KMS-11 (cell line): ENCODE results near the gene SLC25A38.
A peak's percentile ranks its signal among the peaks of the same experiment; 100 is the strongest.

ENCODE experiments used
- H2AFZ ChIP-seq: fragments of 200-600 bp; sonication (generic); 2 replicates; pipeline ENCODE4 v1.6.1; 2016; ENCODE audit warnings: antibody characterized with exemption, mixed run types, low read depth
- H3K27ac ChIP-seq: fragments of 200-600 bp; sonication (generic); 2 replicates; pipeline ENCODE4 v1.6.1; 2016; ENCODE audit warnings: mild to moderate bottlenecking, mixed run types
- H3K27me3 ChIP-seq: fragments of 200-600 bp; sonication (generic); 2 replicates; pipeline ENCODE4 v1.6.1; 2017; ENCODE audit warnings: mild to moderate bottlenecking, low read depth, mixed run types, moderate library complexity; ENCODE audit not compliant: insufficient read depth
- H3K36me3 ChIP-seq: fragments of 200-600 bp; sonication (generic); 2 replicates; pipeline ENCODE4 v1.6.1; 2017; ENCODE audit warnings: mild to moderate bottlenecking, mixed run types; ENCODE audit not compliant: insufficient read depth
- H3K4me1 ChIP-seq: fragments of 200-600 bp; sonication (generic); 2 replicates; pipeline ENCODE4 v1.6.1; 2016; ENCODE audit warnings: mild to moderate bottlenecking, low read depth, mixed run types; ENCODE audit not compliant: poor library complexity, severe bottlenecking
- H3K4me2 ChIP-seq: fragments of 200-600 bp; sonication (generic); 2 replicates; pipeline ENCODE4 v1.7.0; 2016; ENCODE audit warnings: mild to moderate bottlenecking, mixed run types
- H3K4me3 ChIP-seq: fragments of 200-600 bp; sonication (generic); IDR thresholded peaks from 2 replicates; pipeline ENCODE4 v1.6.1; 2017; ENCODE audit warnings: low read depth, low read length, mixed read lengths; ENCODE audit not compliant: insufficient read depth
- H3K79me2 ChIP-seq: fragments of 200-600 bp; sonication (generic); 2 replicates; pipeline ENCODE4 v1.6.1; 2016; ENCODE audit warnings: low read depth, mixed run types; ENCODE audit not compliant: insufficient read depth
- H3K9ac ChIP-seq: fragments of 200-600 bp; sonication (generic); 2 replicates; pipeline ENCODE4 v1.6.1; 2016; ENCODE audit warnings: mild to moderate bottlenecking, mixed run types
- H4K20me1 ChIP-seq: fragments of 200-600 bp; sonication (generic); 2 replicates; pipeline ENCODE4 v1.6.1; 2016; ENCODE audit warnings: mild to moderate bottlenecking, mixed run types; ENCODE audit not compliant: insufficient read depth
- TF ChIP-seq, protein P1 (sequence below): fragments of 200-600 bp; sonication (generic); conservative IDR thresholded peaks from 2 replicates; pipeline ENCODE4 v1.6.1; 2017; ENCODE audit warnings: low read depth, mild to moderate bottlenecking, antibody characterized with exemption, low read length, moderate library complexity, mixed read lengths

Gene SLC25A38

DNA sequence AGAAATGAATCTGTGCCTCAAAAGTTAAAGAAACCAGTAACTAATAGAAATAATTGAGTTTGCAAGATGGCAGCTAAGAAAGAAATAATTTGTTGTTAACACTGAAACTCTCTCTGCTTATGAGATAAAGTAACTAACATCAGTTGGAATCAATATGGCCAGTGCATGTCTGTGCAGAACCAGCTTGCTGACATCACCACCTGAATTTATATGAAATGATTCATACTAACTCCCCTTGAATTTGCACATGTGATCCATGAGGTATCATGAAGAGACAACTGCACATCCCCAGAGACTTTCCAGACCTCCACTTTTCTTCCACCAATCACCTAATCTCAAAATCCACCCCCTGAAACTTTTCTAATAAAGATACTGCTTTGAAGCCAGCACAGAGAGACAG lies 10.3 kb upstream of the SLC25A38 start:
- no peak overlapping the region for H3K4me2 ChIP-seq
- no peaks in the 10 kb centered on the region for H4K20me1 ChIP-seq
- H3K27me3 ChIP-seq: no peaks in the 10 kb centered on the region
- H3K4me3 ChIP-seq: no peak overlapping the region
- no peak overlapping the region for H2AFZ ChIP-seq
- no peaks in the 10 kb centered on the region for H3K36me3 ChIP-seq
- no peaks in the 10 kb centered on the region for H3K79me2 ChIP-seq
- TF ChIP-seq, protein P1, sequence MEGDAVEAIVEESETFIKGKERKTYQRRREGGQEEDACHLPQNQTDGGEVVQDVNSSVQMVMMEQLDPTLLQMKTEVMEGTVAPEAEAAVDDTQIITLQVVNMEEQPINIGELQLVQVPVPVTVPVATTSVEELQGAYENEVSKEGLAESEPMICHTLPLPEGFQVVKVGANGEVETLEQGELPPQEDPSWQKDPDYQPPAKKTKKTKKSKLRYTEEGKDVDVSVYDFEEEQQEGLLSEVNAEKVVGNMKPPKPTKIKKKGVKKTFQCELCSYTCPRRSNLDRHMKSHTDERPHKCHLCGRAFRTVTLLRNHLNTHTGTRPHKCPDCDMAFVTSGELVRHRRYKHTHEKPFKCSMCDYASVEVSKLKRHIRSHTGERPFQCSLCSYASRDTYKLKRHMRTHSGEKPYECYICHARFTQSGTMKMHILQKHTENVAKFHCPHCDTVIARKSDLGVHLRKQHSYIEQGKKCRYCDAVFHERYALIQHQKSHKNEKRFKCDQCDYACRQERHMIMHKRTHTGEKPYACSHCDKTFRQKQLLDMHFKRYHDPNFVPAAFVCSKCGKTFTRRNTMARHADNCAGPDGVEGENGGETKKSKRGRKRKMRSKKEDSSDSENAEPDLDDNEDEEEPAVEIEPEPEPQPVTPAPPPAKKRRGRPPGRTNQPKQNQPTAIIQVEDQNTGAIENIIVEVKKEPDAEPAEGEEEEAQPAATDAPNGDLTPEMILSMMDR: no peak
- H3K27ac ChIP-seq: no peak overlapping the region
- no peak overlapping the region for H3K9ac ChIP-seq
- H3K4me1 ChIP-seq: no peaks in the 10 kb centered on the region

GRCh38 chr3:39376959-39377634 lies 6.1 kb upstream of the SLC25A38 start:
- TF ChIP-seq, protein P1: no peak
- H3K4me2 ChIP-seq: no peak overlapping the region
- H3K36me3 ChIP-seq: no peaks in the 10 kb centered on the region
- H3K4me3 ChIP-seq: no peak overlapping the region
- no peak overlapping the region for H3K9ac ChIP-seq
- H3K4me1 ChIP-seq: no peaks in the 10 kb centered on the region
- H3K27ac ChIP-seq: no peak overlapping the region
- H3K79me2 ChIP-seq: no peaks in the 10 kb centered on the region
- H3K27me3 ChIP-seq: no peaks in the 10 kb centered on the region
- H2AFZ ChIP-seq: no peak overlapping the region
- no peaks in the 10 kb centered on the region for H4K20me1 ChIP-seq

GRCh38 chr3:39378088-39378487 lies 5.1 kb upstream of the SLC25A38 start:
- Histone ChIP-seq H3K36me3 (no peaks in the 10 kb centered on the region), H3K79me2 (no peaks in the 10 kb centered on the region), H3K9ac (no peak overlapping the region), H3K4me3 (no peak overlapping the region), H3K4me2 (no peak overlapping the region), H4K20me1 (no peaks in the 10 kb centered on the region), H3K27ac (no peak overlapping the region), H3K4me1 (peaks cover 7% of the 10 kb centered on the region), H2AFZ (no peak overlapping the region), H3K27me3 (no peaks in the 10 kb centered on the region)
- TF ChIP-seq, protein P1: peak; percentile 79

GRCh38 chr3:39378957-39379777 lies 4.0 kb upstream of the SLC25A38 start:
- TF ChIP-seq, protein P1: no peak
- no peaks in the 10 kb centered on the region for H4K20me1 ChIP-seq
- no peak overlapping the region for H3K4me2 ChIP-seq
- H3K4me3 ChIP-seq: no peak overlapping the region
- no peak overlapping the region for H2AFZ ChIP-seq
- H3K27me3 ChIP-seq: no peaks in the 10 kb centered on the region
- no peak overlapping the region for H3K9ac ChIP-seq
- no peak overlapping the region for H3K27ac ChIP-seq
- peaks cover 7% of the 10 kb centered on the region for H3K4me1 ChIP-seq
- no peaks in the 10 kb centered on the region for H3K79me2 ChIP-seq
- no peaks in the 10 kb centered on the region for H3K36me3 ChIP-seq
